Fibroblast of pulmonary artery (primary cell): ENCODE data around the gene EIF3K.

Experiments
- DNase-seq: peaks from one replicate; pipeline ENCODE4 v3.0.0-alpha.2; 2010; ENCODE audit warnings: low read depth
- H3K4me3 ChIP-seq: replicated peaks from 2 replicates; pipeline ENCODE4 v1.5.1; 2011; ENCODE audit warnings: low read depth, mild to moderate bottlenecking, control low read depth, low read length, moderate library complexity
- CTCF ChIP-seq: IDR thresholded peaks from 2 replicates; pipeline ENCODE4 v1.5.1; 2011; ENCODE audit warnings: mild to moderate bottlenecking, control low read depth, low read length, inconsistent platforms; ENCODE audit errors: missing control alignments

Gene EIF3K

GRCh38 chr19:38682872-38683392 lies 63.9 kb downstream of the EIF3K start:
- H3K4me3 ChIP-seq, result no peak overlapping the region
- DNase-seq, result no peak
- no peak for TF ChIP-seq CTCF

- H3K4me3 ChIP-seq, result no peak overlapping the region
- peak; percentile 88 for DNase-seq
- no peak for TF ChIP-seq CTCF
Observed at GRCh38 chr19:38683393-38684077, 64.5 kb downstream of the EIF3K start.

GRCh38 chr19:38684078-38684861 lies 65.3 kb downstream of the EIF3K start:
- DNase-seq, result peak; percentile 95
- TF ChIP-seq CTCF, result no peak

GRCh38 chr19:38684862-38685665 lies 66.1 kb downstream of the EIF3K start:
- TF ChIP-seq CTCF, result no peak
- no peak for DNase-seq
- no peak overlapping the region for H3K4me3 ChIP-seq

More at GRCh38 chr19:38684078-38684861, 65.3 kb downstream of the EIF3K start:
- no peak overlapping the region for H3K4me3 ChIP-seq

GRCh38 chr19:38685666-38686529 lies 66.9 kb downstream of the EIF3K start:
- peak; percentile 85 for DNase-seq
- H3K4me3 ChIP-seq, result no peak overlapping the region
- peak; percentile 76 for TF ChIP-seq CTCF

- DNase-seq, result no peak
- no peak overlapping the region for H3K4me3 ChIP-seq
- no peak for TF ChIP-seq CTCF
Observed at GRCh38 chr19:38686530-38686888, 67.5 kb downstream of the EIF3K start.
